KMS-11 (cell line): Measurements from ENCODE around the gene TSPAN31.

Experiments used
- H2AFZ ChIP-seq: fragments of 200-600 bp; sonication (generic); 2 replicates; pipeline ENCODE4 v1.6.1; 2016; ENCODE audit warnings: antibody characterized with exemption, mixed run types, low read depth
- H3K27ac ChIP-seq: fragments of 200-600 bp; sonication (generic); 2 replicates; pipeline ENCODE4 v1.6.1; 2016; ENCODE audit warnings: mild to moderate bottlenecking, mixed run types
- H3K27me3 ChIP-seq: fragments of 200-600 bp; sonication (generic); 2 replicates; pipeline ENCODE4 v1.6.1; 2017; ENCODE audit warnings: mild to moderate bottlenecking, low read depth, mixed run types, moderate library complexity; ENCODE audit not compliant: insufficient read depth
- H3K36me3 ChIP-seq: fragments of 200-600 bp; sonication (generic); 2 replicates; pipeline ENCODE4 v1.6.1; 2017; ENCODE audit warnings: mild to moderate bottlenecking, mixed run types; ENCODE audit not compliant: insufficient read depth
- H3K4me1 ChIP-seq: fragments of 200-600 bp; sonication (generic); 2 replicates; pipeline ENCODE4 v1.6.1; 2016; ENCODE audit warnings: mild to moderate bottlenecking, low read depth, mixed run types; ENCODE audit not compliant: poor library complexity, severe bottlenecking
- H3K4me2 ChIP-seq: fragments of 200-600 bp; sonication (generic); 2 replicates; pipeline ENCODE4 v1.7.0; 2016; ENCODE audit warnings: mild to moderate bottlenecking, mixed run types
- H3K4me3 ChIP-seq: fragments of 200-600 bp; sonication (generic); IDR thresholded peaks from 2 replicates; pipeline ENCODE4 v1.6.1; 2017; ENCODE audit warnings: low read depth, low read length, mixed read lengths; ENCODE audit not compliant: insufficient read depth
- H3K79me2 ChIP-seq: fragments of 200-600 bp; sonication (generic); 2 replicates; pipeline ENCODE4 v1.6.1; 2016; ENCODE audit warnings: low read depth, mixed run types; ENCODE audit not compliant: insufficient read depth
- H3K9ac ChIP-seq: fragments of 200-600 bp; sonication (generic); 2 replicates; pipeline ENCODE4 v1.6.1; 2016; ENCODE audit warnings: mild to moderate bottlenecking, mixed run types
- H4K20me1 ChIP-seq: fragments of 200-600 bp; sonication (generic); 2 replicates; pipeline ENCODE4 v1.6.1; 2016; ENCODE audit warnings: mild to moderate bottlenecking, mixed run types; ENCODE audit not compliant: insufficient read depth
- CTCF ChIP-seq: fragments of 200-600 bp; sonication (generic); conservative IDR thresholded peaks from 2 replicates; pipeline ENCODE4 v1.6.1; 2017; ENCODE audit warnings: low read depth, mild to moderate bottlenecking, antibody characterized with exemption, low read length, moderate library complexity, mixed read lengths

The TSPAN31 gene

DNA sequence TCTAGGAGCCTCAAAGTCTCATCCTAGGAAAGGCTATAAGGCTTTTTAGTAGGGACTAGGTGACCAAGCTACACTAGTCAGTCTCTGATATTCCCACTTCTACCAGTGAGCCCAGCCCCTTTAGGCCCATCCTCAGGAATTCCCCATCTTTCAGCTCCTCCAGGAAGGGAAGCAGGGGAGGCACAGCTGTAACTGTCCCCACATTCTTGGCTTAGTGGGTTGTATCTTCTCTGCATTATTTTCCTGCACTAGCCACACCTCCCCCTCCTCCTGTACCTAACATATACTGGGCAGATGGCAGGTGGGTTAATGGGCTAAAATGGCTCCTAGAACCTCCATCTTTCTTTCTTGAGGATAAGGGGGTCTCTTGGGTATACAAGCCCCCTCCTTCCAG lies 22.5 kb downstream of the TSPAN31 start:
- H3K9ac ChIP-seq = no peak overlapping the region
- no peak overlapping the region for H3K4me3 ChIP-seq
- H3K4me2 ChIP-seq = no peak overlapping the region
- no peak overlapping the region for H2AFZ ChIP-seq
- no peak for TF ChIP-seq CTCF
- no peaks in the 10 kb centered on the region for H4K20me1 ChIP-seq
- H3K27me3 ChIP-seq = peaks cover 18% of the 10 kb centered on the region
- H3K79me2 ChIP-seq = peaks cover 9% of the 10 kb centered on the region; the same call in 1 of the 2 replicates
- no peak overlapping the region for H3K27ac ChIP-seq
- H3K4me1 ChIP-seq = peaks cover 18% of the 10 kb centered on the region
- H3K36me3 ChIP-seq = no peaks in the 10 kb centered on the region; the same call in 1 of the 2 replicates

DNA sequence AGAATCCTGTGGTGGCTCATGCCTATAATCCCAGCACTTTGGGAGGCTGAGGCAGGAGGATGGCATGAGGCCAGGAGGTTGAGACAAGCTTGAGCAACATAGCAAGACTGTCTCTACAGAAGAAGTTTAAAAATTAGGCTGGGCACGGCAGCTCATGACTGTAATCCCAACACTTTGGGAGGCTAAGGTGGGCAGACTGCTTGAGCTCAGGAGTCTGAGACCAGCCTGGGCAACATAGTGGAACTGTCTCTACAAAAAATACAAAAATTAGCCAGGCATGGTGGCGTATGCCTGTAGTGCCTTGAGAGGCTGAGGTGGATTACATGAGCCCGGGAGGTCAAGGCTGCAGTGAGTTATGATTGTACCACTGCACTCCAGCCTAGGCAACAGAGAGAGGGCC lies 23.0 kb downstream of the TSPAN31 start:
- Histone ChIP-seq H3K27me3 (peaks cover 18% of the 10 kb centered on the region), H3K4me2 (no peak overlapping the region), H4K20me1 (no peaks in the 10 kb centered on the region), H3K4me1 (peaks cover 18% of the 10 kb centered on the region), H3K79me2 (peaks cover 9% of the 10 kb centered on the region; the same call in 1 of the 2 replicates), H3K4me3 (no peak overlapping the region), H2AFZ (no peak overlapping the region), H3K9ac (no peak overlapping the region), H3K27ac (no peak overlapping the region), H3K36me3 (no peaks in the 10 kb centered on the region; the same call in 1 of the 2 replicates)
- TF ChIP-seq CTCF = no peak

- Histone ChIP-seq H3K36me3 (no peaks in the 10 kb centered on the region; the same call in 1 of the 2 replicates), H2AFZ (no peak overlapping the region), H3K4me1 (peaks cover 29% of the 10 kb centered on the region), H3K9ac (no peak overlapping the region), H3K27me3 (peaks cover 13% of the 10 kb centered on the region), H3K27ac (no peak overlapping the region), H3K4me3 (no peak overlapping the region), H3K79me2 (peaks cover 16% of the 10 kb centered on the region; the same call in 1 of the 2 replicates), H4K20me1 (no peaks in the 10 kb centered on the region), H3K4me2 (no peak overlapping the region)
- TF ChIP-seq CTCF = no peak
Observed at GRCh38 chr12:57769594-57769993, 24.8 kb downstream of the TSPAN31 start.

GRCh38 chr12:57770734-57771133 lies 25.9 kb downstream of the TSPAN31 start:
- H3K4me3 ChIP-seq = no peak overlapping the region

More at GRCh38 chr12:57770734-57771133, 25.9 kb downstream of the TSPAN31 start:
- Histone ChIP-seq H3K9ac (peak overlapping the region; percentile 98; the same call in 1 of the 2 replicates), H3K36me3 (no peaks in the 10 kb centered on the region; the same call in 1 of the 2 replicates), H3K27me3 (peaks cover 1% of the 10 kb centered on the region), H2AFZ (no peak overlapping the region), H3K27ac (peak overlapping the region; percentile 93; the same call in 1 of the 2 replicates), H3K79me2 (peaks cover 16% of the 10 kb centered on the region; the same call in 1 of the 2 replicates), H4K20me1 (no peaks in the 10 kb centered on the region), H3K4me2 (peak overlapping the region; percentile 97), H3K4me1 (peaks cover 23% of the 10 kb centered on the region)
- TF ChIP-seq CTCF = no peak
